DOHH2 (cell line): ENCODE data around the gene SEL1L.

Experiments
- CTCF ChIP-seq: fragments of 200-600 bp; sonication (generic); IDR thresholded peaks from one replicate; pipeline ENCODE4 v1.5.1; 2014; ENCODE audit warnings: antibody characterized with exemption, mild to moderate bottlenecking, low read depth, low read length; ENCODE audit not compliant: poor library complexity, severe bottlenecking
- EZH2phosphoT487 ChIP-seq: fragments of 200-600 bp; sonication (generic); IDR thresholded peaks from 2 replicates; pipeline ENCODE4 v1.6.1; 2017; ENCODE audit warnings: borderline replicate concordance, mild to moderate bottlenecking, antibody characterized with exemption, low read length, moderate library complexity, mixed read lengths

GRCh38 chr14:81474685-81475324 lies 58.8 kb downstream of the SEL1L start:
- TF ChIP-seq CTCF, result no peak
- no peak for TF ChIP-seq EZH2phosphoT487
